ENCODE measurements around the gene LILRB4.
"Not testable (repeated sequence)": the region's sequence is repeated elsewhere in the genome, so short reads cannot be mapped to it uniquely, and the experiment has no call there.

Gene LILRB4

GRCh38 chr19:54673222-54673621, 10.4 kb downstream of the LILRB4 start:
- Histone ChIP-seq H3K36me3 (replicated peaks) (no peaks in the 10 kb centered on the region), H3K27me3 (replicated peaks) (no peaks in the 10 kb centered on the region), H3K4me3 (ENCODE audit: low read depth, low read length) (no peak overlapping the region), H3K27ac (no peak overlapping the region)
- DNase-seq = no peak
- in situ Hi-C loops (cut with HindIII; ENCODE audit: low pct_ligation_motif_present, low sequenced_read_pairs) = no loop called here
- TF ChIP-seq, protein P1, sequence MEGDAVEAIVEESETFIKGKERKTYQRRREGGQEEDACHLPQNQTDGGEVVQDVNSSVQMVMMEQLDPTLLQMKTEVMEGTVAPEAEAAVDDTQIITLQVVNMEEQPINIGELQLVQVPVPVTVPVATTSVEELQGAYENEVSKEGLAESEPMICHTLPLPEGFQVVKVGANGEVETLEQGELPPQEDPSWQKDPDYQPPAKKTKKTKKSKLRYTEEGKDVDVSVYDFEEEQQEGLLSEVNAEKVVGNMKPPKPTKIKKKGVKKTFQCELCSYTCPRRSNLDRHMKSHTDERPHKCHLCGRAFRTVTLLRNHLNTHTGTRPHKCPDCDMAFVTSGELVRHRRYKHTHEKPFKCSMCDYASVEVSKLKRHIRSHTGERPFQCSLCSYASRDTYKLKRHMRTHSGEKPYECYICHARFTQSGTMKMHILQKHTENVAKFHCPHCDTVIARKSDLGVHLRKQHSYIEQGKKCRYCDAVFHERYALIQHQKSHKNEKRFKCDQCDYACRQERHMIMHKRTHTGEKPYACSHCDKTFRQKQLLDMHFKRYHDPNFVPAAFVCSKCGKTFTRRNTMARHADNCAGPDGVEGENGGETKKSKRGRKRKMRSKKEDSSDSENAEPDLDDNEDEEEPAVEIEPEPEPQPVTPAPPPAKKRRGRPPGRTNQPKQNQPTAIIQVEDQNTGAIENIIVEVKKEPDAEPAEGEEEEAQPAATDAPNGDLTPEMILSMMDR (IDR thresholded peaks at IDR 0.05; ENCODE audit: low read depth, low read length, missing control alignments) = no peak

GRCh38 chr19:54674021-54674617, 11.3 kb downstream of the LILRB4 start:
- Histone ChIP-seq H3K36me3 (replicated peaks) (no peaks in the 10 kb centered on the region), H3K27ac (no peak overlapping the region), H3K4me3 (ENCODE audit: low read depth, low read length) (no peak overlapping the region), H3K27me3 (replicated peaks) (no peaks in the 10 kb centered on the region)
- DNase-seq = no peak
- in situ Hi-C loops (cut with HindIII; ENCODE audit: low pct_ligation_motif_present, low sequenced_read_pairs) = no loop called here
- TF ChIP-seq, protein P1 (IDR thresholded peaks at IDR 0.05; ENCODE audit: low read depth, low read length, missing control alignments) = peak; percentile 42

DNA sequence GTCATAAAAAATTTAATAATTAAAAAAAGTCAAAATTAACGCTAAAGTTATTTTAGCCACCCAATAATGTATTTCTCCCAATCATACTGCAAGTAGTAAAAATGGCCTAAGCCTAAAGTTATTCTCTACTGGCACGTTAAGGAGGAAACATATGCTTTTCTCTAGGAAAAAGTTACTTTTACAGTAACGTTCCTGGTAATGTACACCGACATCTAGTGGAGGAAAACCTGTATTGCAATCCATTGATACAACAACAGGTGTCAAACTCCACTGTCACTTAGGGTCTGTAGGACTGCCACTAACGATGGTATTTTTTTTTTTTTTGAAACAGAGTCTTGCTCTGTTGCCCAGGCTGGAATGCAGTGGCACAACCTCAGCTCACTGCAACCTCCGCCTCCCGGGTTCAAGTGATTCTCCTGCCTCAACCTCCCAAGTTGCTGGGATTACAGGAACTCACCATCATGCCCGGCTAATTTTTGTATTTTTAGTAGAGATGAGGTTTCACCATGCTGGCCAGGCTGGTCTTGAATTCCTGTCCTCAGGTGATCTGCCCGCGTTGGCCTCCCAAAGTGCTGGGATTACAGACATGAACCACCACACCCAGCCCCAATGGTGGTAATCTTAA, 13.5 kb downstream of the LILRB4 start:
- H3K27ac ChIP-seq; in situ Hi-C loops (cut with HindIII; ENCODE audit: low pct_ligation_motif_present, low sequenced_read_pairs); H3K36me3 ChIP-seq (replicated peaks); H3K27me3 ChIP-seq (replicated peaks); H3K4me3 ChIP-seq (ENCODE audit: low read depth, low read length): not testable (repeated sequence)
- DNase-seq = peak; percentile 18
- TF ChIP-seq, protein P1 (IDR thresholded peaks at IDR 0.05; ENCODE audit: low read depth, low read length, missing control alignments) = peak; percentile 60

DNA sequence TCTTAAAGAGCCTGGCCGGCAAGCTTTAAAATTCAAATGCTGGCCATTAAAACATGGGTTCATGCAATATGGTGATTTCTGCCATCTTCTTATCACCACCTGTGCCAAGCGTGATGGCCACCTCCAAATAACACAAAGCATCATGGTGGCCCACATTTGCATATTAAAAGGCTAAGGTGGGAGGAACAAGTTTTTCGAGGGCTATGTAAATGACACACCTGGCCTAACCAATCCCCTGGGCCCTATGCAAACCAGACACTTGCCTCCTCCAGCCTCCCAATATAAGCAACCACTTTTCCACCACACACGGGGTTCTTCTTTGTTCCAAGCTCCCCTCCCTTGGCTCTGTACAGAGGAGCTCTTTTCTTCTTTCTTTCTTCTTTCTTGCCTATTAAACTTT, 14.4 kb downstream of the LILRB4 start:
- H3K36me3 ChIP-seq (replicated peaks) = no peaks in the 10 kb centered on the region
- no peak overlapping the region for H3K27ac ChIP-seq
- no peak overlapping the region for H3K4me3 ChIP-seq (ENCODE audit: low read depth, low read length)
- no peaks in the 10 kb centered on the region for H3K27me3 ChIP-seq (replicated peaks)
- in situ Hi-C loops (cut with HindIII; ENCODE audit: low pct_ligation_motif_present, low sequenced_read_pairs) = no loop called here
- TF ChIP-seq, protein P1 (IDR thresholded peaks at IDR 0.05; ENCODE audit: low read depth, low read length, missing control alignments) = no peak
- DNase-seq = no peak

GRCh38 chr19:54681596-54681995, 18.8 kb downstream of the LILRB4 start:
- H3K4me3 ChIP-seq (ENCODE audit: low read depth, low read length); in situ Hi-C loops (cut with HindIII; ENCODE audit: low pct_ligation_motif_present, low sequenced_read_pairs); DNase-seq; H3K27me3 ChIP-seq (replicated peaks); H3K27ac ChIP-seq; H3K36me3 ChIP-seq (replicated peaks): not testable (repeated sequence)

GRCh38 chr19:54682306-54682856, 19.6 kb downstream of the LILRB4 start:
- H3K36me3 ChIP-seq (replicated peaks) = no peaks in the 10 kb centered on the region
- H3K27ac ChIP-seq = no peak overlapping the region
- TF ChIP-seq, protein P1 (IDR thresholded peaks at IDR 0.05; ENCODE audit: low read depth, low read length, missing control alignments) = no peak
- H3K27me3 ChIP-seq (replicated peaks) = no peaks in the 10 kb centered on the region
- DNase-seq = no peak
- in situ Hi-C loops (cut with HindIII; ENCODE audit: low pct_ligation_motif_present, low sequenced_read_pairs) = no loop called here
- H3K4me3 ChIP-seq (ENCODE audit: low read depth, low read length) = no peak overlapping the region

Measured in brain microvascular endothelial cell (primary cell).